Adrenal gland (tissue), 5 donors: ENCODE results near the gene CAMTA1.

ENCODE experiments used
- CTCF ChIP-seq, 6 experiments: fragments of 450-650 bp in 4 of 6; fragments of 200-600 bp in 2 of 6; sonication (generic) in 1 of 6; IDR thresholded peaks; 1 replicate in 5 of 6; 2 replicates in 1 of 6; pipeline versions ENCODE4 v1.5.1 to v1.8.0; 2016 to 2021; ENCODE audit warnings: antibody characterized with exemption in 6 of 6, mild to moderate bottlenecking in 2 of 6, moderate library complexity in 1 of 6
- POLR2A ChIP-seq, 2 donors: fragments of 450-650 bp; IDR thresholded peaks; one replicate each; pipeline ENCODE4 v1.6.1; 2017; ENCODE audit warnings: antibody characterized with exemption in 2 of 2, mild to moderate bottlenecking in 2 of 2, moderate library complexity in 1 of 2
- donor health status: DM: no; HTN: no; CAD: no.

DNA sequence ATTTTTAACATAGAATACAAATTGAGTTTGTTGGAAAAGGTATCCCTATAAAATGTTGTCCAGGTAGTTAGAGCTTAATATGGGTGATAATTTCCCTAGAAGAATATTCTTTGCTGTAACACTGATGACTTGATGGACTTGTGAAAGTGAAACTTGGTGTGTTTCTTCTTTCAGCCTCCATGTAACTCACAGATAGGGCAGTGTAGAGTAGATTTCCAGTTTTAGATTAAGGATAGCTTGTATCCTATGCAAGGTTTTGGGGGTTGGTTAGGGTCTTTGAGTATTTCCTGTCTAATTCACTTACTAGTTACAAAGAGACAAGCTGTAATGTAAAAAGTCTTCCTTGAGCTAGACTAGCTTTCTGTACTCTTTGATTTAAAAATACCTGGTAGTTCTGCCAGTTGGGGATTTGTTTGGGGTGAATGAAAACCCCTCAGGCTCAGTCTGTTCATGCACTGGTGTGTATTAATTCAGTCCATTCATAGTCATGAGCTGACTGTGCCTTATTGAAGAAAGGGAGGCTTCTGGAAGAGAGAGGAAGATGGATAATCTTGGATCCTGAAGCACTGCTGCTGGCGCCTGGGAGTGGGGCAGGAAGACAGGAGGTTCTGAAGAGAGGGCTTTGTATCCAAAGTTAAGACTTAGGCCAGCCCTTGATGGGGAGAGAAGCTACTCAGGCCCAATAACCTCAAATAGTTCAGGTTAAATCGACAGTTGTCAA, 83.6 kb downstream of the CAMTA1 start:
- no peak for TF ChIP-seq CTCF (IDR thresholded peaks at IDR 0.05)
- TF ChIP-seq POLR2A (IDR thresholded peaks at IDR 0.05), result no peak
